Heart right ventricle (tissue), 16 donors: Measurements from ENCODE around the gene PCBP3. TPM values are rescaled to one million over a fixed set of nuclear protein-coding genes. Genes with fewer than 3 reads are reported as not detected.
"Not testable (repeated sequence)": the region's sequence is repeated elsewhere in the genome, so short reads cannot be mapped to it uniquely, and the experiment has no call there.

Experiments
- ATAC-seq, 8 donors: fragments of 200-7000 bp; cut with Tn5 transposase; one replicate each; pipeline ENCODE4 v1.9.1; 2020; ENCODE audit warnings: mild to moderate bottlenecking in 8 of 8, moderate library complexity in 8 of 8, moderate number of reproducible peaks in 1 of 8
- DNase-seq, 2 donors: peaks; one replicate each; pipeline ENCODE4 v3.0.0-alpha.2; 2020
- H3K27ac ChIP-seq, 10 donors: fragments of 200-600 bp; sonication (generic) in 2 of 10; one replicate each; pipeline versions ENCODE4 v1.5.0 to v1.8.0; 2020 to 2022; ENCODE audit warnings: mild to moderate bottlenecking in 3 of 10
- H3K27me3 ChIP-seq, 7 donors: fragments of 200-600 bp; one replicate each; pipeline ENCODE4 v1.8.0; 2021 to 2022; ENCODE audit warnings: mild to moderate bottlenecking in 2 of 7
- H3K36me3 ChIP-seq, 9 donors: fragments of 200-600 bp; sonication (generic) in 1 of 9; one replicate each; pipeline versions ENCODE4 v1.5.0 to v1.8.0; 2020 to 2022; ENCODE audit warnings: mild to moderate bottlenecking in 2 of 9
- H3K4me1 ChIP-seq, 9 donors: fragments of 200-600 bp; sonication (generic) in 1 of 9; one replicate each; pipeline versions ENCODE4 v1.5.0 to v1.8.0; 2020 to 2022; ENCODE audit warnings: mild to moderate bottlenecking in 4 of 9
- H3K4me3 ChIP-seq, 10 donors: fragments of 200-600 bp; sonication (generic) in 2 of 10; one replicate each; pipeline versions ENCODE4 v1.5.0 to v1.8.0; 2020 to 2022; ENCODE audit warnings: mild to moderate bottlenecking in 7 of 10, moderate library complexity in 2 of 10
- H3K9me3 ChIP-seq, 11 donors: fragments of 200-600 bp in 10 of 11; sonication (generic) in 2 of 11; one replicate each; pipeline versions ENCODE4 v1.5.0 to v1.8.0; 2013 to 2022; ENCODE audit warnings: mild to moderate bottlenecking in 2 of 11, control low read depth in 1 of 11, moderate library complexity in 1 of 11
- WGBS, 2 donors: extraction: QIAGEN DNeasy Blood & Tissue Kit; methylation state at CpG; one replicate each; pipeline ENCODE4 v1.1.7; 2013; ENCODE audit warnings: inconsistent platforms in 1 of 2; 5-methylcytosine and 5-hydroxymethylcytosine counted together
- intact Hi-C, 10 donors: fragments of 100-400 bp; cut with DNase I; formaldehyde crosslinking; loops; one replicate each; pipeline versions ENCODE4 v1.11.1 to v1.14.2; 2022
- polyA plus RNA-seq, 2 donors: library from polyadenylated mRNA; stranded (reverse); fragments of 200-250 nt; gene quantifications; one replicate each; pipeline ENCODE4 v1.2.3, GENCODE V29; 2013
- total RNA-seq, 10 donors: library from RNA; stranded (reverse); fragmentation: NEBNext Ultra II Directional in 3 of 10; extraction: Animal tissue kit (Norgen Biotek cat#: 25700) in 3 of 10; gene quantifications; one replicate each; pipeline versions ENCODE4 v1.2.1 to v1.2.4, GENCODE V29; 2021 to 2023
- TF ChIP-seq, protein P1 (sequence below), 9 donors: fragments of 200-600 bp; sonication (generic) in 2 of 9; IDR thresholded peaks; one replicate each; pipeline versions ENCODE4 v1.5.0 to v1.8.0; 2021 to 2022; ENCODE audit warnings: antibody characterized with exemption in 9 of 9, mild to moderate bottlenecking in 5 of 9, moderate library complexity in 1 of 9
- donor health status: Arrhythmogenic right ventricular cardiomyopathy.
- donor health status: ischemic (EF 13 %, LVEDD 7.1; RV severe dilation, severe dysfunction).
- donor health status: healthy with polysubstance abuse.
- donor health status: DM: no; HTN: yes; CAD: no.
- donor health status: DM: no; HTN: no; CAD: no.
- donor health status: ischemic (EF 25% LVEDD 6.9; RV normal size, moderate dysfunction).
- donor health status: ischemic (EF 25% LVEDD 5.7; RV mildly dilated, moderate dysfunction).
- donor health status: healthy.
- donor health status: DM: yes; HTN: yes; CAD: no.
- donor health status: Ischemic cardiomyopathy.
- donor health status: ischemic (EF 35%, LVEDD 5.7; RV mildly dilated, moderate dysfunction).
- donor health status: nonischemic (EF 11% LVEDD 7.7; RV severe dilation, severe dysfunction).
- donor health status: DM: yes; HTN: yes; CAD: no.
- donor health status: PGD.
- donor health status: ischemic (EF 29% LVEDD 5.4; RV normal size, mild dysfunction).
- donor health status: nonischemic (EF 23%, LVEDD 6.1; RV moderate dilation, normal function).

Gene PCBP3
- total and polyA plus RNA-seq, 12 donors = 0.25 to 11.3 (median 1.2) TPM

DNA sequence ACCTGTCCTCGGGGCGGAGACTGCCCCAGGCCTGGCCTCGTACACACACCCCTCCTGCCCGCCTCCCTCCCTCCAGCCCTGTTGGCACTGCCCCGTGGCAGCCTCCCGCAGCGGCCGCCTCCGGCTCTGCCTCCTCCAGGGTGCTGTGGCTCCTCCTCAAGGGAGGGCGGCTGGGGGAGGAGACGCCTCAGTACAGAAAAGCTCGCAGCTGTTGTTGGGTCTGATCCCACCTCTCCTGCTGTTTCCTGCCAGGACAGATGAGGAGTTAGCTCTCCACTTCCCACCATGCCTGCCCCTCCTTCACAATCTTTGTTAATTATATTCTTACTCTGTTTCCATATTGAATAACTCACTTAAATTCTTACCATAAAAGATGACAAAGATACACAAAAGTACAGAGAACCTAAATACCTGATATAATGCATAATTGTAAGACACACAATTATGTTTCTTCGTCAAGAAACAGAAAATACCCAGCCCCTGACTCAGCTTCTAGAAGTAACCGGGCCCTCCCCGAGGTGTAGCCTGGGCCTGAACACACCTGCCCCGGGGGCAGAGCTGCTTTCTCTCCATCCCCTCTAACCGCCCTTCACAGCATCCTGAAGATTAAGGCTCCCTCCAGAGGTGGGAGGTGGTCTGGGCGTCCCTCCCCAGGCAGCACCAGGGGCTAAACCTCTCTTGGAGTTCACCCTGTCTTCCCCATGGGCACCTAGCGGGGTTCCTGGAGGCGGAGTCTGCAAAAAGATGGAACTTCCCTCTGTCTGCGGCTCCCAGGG lies 307.4 kb downstream of the PCBP3 start:
- Histone ChIP-seq H3K27ac (peak overlapping the region in 5 of 10 donors; percentile 44 to 72 (median 63)), H3K4me1 (peaks cover 4 to 53% (median 22%) of the 10 kb centered on the region in 9 donors), H3K27me3 (peaks cover 0 to 12% (median 0%) of the 10 kb centered on the region in 7 donors), H3K4me3 (peak overlapping the region in 1 of 10 donors; percentile 7), H3K9me3 (no peaks in the 10 kb centered on the region), H3K36me3 (no peaks in the 10 kb centered on the region)
- 51 to 58% methylated on average over 21 of the region's 21 CpGs for WGBS, 2 donors
- ATAC-seq (peak; percentile 34 to 68 (median 56)), DNase-seq (peak; percentile 48 to 56)
- intact Hi-C loops = no loop called here
- TF ChIP-seq, protein P1, sequence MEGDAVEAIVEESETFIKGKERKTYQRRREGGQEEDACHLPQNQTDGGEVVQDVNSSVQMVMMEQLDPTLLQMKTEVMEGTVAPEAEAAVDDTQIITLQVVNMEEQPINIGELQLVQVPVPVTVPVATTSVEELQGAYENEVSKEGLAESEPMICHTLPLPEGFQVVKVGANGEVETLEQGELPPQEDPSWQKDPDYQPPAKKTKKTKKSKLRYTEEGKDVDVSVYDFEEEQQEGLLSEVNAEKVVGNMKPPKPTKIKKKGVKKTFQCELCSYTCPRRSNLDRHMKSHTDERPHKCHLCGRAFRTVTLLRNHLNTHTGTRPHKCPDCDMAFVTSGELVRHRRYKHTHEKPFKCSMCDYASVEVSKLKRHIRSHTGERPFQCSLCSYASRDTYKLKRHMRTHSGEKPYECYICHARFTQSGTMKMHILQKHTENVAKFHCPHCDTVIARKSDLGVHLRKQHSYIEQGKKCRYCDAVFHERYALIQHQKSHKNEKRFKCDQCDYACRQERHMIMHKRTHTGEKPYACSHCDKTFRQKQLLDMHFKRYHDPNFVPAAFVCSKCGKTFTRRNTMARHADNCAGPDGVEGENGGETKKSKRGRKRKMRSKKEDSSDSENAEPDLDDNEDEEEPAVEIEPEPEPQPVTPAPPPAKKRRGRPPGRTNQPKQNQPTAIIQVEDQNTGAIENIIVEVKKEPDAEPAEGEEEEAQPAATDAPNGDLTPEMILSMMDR (IDR thresholded peaks at IDR 0.05) = no peak

DNA sequence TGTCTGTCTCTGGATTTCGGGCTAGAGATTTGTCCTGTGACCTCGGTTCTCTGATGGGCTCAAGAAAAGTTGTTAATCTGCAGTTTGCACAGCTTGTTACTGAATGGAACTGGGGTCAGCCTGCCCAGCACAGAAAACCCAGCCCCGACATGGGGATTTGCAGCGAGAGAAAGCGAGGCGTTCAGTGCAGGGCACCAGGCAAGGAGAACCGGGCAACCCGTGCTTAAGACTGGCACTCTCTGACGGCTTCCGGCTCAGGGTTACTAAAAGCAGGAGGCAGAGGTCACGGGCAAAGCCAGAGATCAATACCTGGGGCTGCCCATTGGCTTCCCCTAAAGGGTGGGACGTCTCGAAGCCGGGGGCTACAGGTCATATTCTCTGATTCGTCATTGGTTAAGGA lies 308.2 kb downstream of the PCBP3 start:
- intact Hi-C loops = no loop called here
- ATAC-seq (no peak), DNase-seq (no peak)
- Histone ChIP-seq H3K36me3 (no peaks in the 10 kb centered on the region), H3K4me3 (no peak overlapping the region), H3K9me3 (no peaks in the 10 kb centered on the region), H3K27me3 (peaks cover 0 to 12% (median 0%) of the 10 kb centered on the region in 7 donors), H3K4me1 (peaks cover 4 to 53% (median 22%) of the 10 kb centered on the region in 9 donors), H3K27ac (peak overlapping the region in 3 of 10 donors; percentile 44 to 72 (median 58))
- TF ChIP-seq, protein P1 (IDR thresholded peaks at IDR 0.05) = no peak
- 88 to 89% methylated on average over 15 of the region's 15 CpGs for WGBS, 2 donors

DNA sequence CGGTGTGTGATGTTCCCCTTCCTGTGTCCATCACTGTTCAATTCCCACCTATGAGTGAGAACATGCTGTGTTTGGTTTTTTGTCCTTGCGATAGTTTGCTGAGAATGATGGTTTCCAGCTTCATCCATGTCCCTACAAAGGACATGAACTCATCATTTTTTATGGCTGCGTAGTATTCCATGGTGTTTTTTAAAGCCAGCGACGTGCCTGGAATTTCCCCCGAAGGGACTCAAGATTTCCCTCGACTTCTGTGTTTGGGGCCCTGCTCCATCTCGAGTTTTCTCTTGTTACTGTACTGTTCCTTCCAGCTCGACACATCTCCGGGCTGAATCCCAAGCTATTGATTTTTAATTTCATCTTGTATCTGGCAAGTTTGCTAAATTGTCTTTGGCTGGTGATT lies 309.0 kb downstream of the PCBP3 start:
- H3K9me3 ChIP-seq, ATAC-seq, DNase-seq, intact Hi-C loops, H3K36me3 ChIP-seq, H3K4me3 ChIP-seq: not testable (repeated sequence)
- Histone ChIP-seq H3K27ac (peak overlapping the region in 6 of 10 donors; percentile 32 to 88 (median 70)), H3K27me3 (peaks cover 0 to 12% (median 0%) of the 10 kb centered on the region in 7 donors), H3K4me1 (peaks cover 6 to 55% (median 25%) of the 10 kb centered on the region in 9 donors)
- 86 to 88% methylated on average over 10 of the region's 10 CpGs for WGBS, 2 donors

DNA sequence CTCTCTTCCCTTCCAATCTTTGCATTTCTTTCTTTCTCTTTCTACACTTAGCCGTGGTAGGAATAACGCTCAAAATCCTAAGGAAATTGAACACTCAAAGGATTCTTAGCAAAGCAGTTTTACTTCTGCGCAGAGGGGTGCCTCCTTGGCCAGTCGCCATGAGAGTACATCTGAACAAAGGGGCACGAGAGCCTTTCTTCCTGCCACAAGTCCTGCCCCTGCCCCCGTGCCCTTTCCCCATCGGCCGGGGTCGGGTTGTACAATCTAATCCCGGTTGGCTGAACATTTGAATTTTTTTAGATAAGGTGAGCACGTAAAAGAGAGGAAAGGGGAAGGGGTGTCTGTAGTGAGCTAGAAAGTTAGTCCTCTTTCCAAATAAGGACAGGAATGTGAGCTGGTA lies 309.4 kb downstream of the PCBP3 start:
- TF ChIP-seq, protein P1 (IDR thresholded peaks at IDR 0.05) = no peak
- Histone ChIP-seq H3K27ac (peak overlapping the region in 7 of 10 donors; percentile 32 to 88 (median 73)), H3K9me3 (no peaks in the 10 kb centered on the region), H3K4me1 (peaks cover 7 to 60% (median 30%) of the 10 kb centered on the region in 9 donors), H3K36me3 (no peaks in the 10 kb centered on the region), H3K4me3 (no peak overlapping the region), H3K27me3 (peaks cover 0 to 10% (median 0%) of the 10 kb centered on the region in 7 donors)
- DNase-seq (no peak), ATAC-seq (no peak)
- intact Hi-C loops = no loop called here
- 49 to 53% methylated on average over 11 of the region's 11 CpGs for WGBS, 2 donors

DNA sequence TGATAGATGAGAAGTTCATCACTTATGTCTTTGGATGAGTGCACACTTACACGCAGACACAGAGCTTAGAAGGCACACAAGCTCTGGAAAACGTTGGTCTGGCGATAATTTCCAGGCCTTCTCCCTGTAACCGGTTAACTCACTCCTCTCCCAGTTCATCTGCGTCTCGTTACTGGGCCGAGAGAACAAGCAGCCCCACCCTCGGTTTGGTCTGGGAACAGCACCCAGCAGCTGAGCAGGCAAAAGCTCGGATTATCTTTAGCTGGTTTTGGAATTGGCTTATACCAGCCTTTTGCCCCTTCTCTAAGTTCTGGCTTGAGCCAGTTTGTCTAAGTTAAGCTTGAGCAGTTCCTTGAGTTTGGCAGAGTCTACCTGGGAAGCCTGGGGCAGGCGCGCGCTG lies 310.7 kb downstream of the PCBP3 start:
- Histone ChIP-seq H3K36me3 (no peaks in the 10 kb centered on the region), H3K4me3 (no peak overlapping the region), H3K9me3 (no peaks in the 10 kb centered on the region), H3K27me3 (peaks cover 0 to 8% (median 0%) of the 10 kb centered on the region in 7 donors), H3K4me1 (peaks cover 10 to 62% (median 39%) of the 10 kb centered on the region in 9 donors), H3K27ac (peak overlapping the region in 9 of 10 donors; percentile 32 to 88 (median 73))
- DNase-seq (no peak), ATAC-seq (peak in 6 of 8 donors; percentile 26 to 53 (median 40))
- TF ChIP-seq, protein P1 (IDR thresholded peaks at IDR 0.05) = peak in 6 of 9 donors; percentile 14 to 39 (median 27)
- intact Hi-C loops = no loop called here
- 32 to 50% methylated on average over 12 of the region's 12 CpGs for WGBS, 2 donors
